ENCODE data around the gene RUNX2. TPM values are rescaled to one million over a fixed set of nuclear protein-coding genes. Genes with fewer than 3 reads are reported as not detected.

RUNX2 gene
- total and polyA plus RNA-seq, 9 of the 15 experiments (the other 6 are each of a cell fraction or from before 2014, with no cell fraction given) = 0.29 to 1.00 (median 0.43) TPM

DNA sequence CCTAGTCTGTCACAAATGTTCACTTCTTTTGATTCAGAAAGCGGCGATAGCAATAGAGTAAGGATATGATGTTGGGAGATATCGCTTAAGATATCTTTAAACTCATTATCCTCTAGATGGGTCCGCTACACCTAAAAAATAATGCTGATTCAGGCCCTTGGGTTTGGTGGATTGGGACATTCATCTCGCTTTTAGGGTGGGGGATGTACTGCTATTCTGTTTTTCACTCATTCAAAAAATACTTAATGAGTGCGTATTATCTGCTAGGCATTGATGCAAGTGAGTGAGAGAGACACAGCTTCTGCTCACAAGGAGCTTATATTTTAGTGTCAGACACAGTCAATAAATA lies 167.9 kb downstream of the RUNX2 start:
- H3K4me2 ChIP-seq (ENCODE audit: insufficient read depth, low read length) = no peak overlapping the region
- H3K4me1 ChIP-seq (replicated peaks in 1 of 2; ENCODE audit: control insufficient read depth in 2 of 2, insufficient read depth in 2 of 2, low read length in 2 of 2) = no peaks in the 10 kb centered on the region; a peak in 1 of 5 replicates
- H3K36me3 ChIP-seq (ENCODE audit: control insufficient read depth, insufficient read depth, low read length) = no peaks in the 10 kb centered on the region
- no peaks in the 10 kb centered on the region for H3K79me2 ChIP-seq (ENCODE audit: control insufficient read depth, insufficient read depth, low read length)
- intact Hi-C loops (cut with micrococcal nuclease) = loop anchor here (5.0 kb wide), 1 partner anchor 69 kb away; no protein-coding TSS in a partner anchor
- peak; percentile 80 for TF ChIP-seq MAFF (IDR thresholded peaks at IDR 0.05; ENCODE audit: low read length)
- TF ChIP-seq NFE2 (IDR thresholded peaks at IDR 0.05; ENCODE audit: low read depth) = peak; percentile 43
- peak; percentile 85 for TF ChIP-seq ZNF316 (IDR thresholded peaks at IDR 0.05)
- TF ChIP-seq MAFG (tag; conservative IDR thresholded peaks at IDR 0.05) = peak; percentile 80
- peak; percentile 86 for TF ChIP-seq C11orf30 (IDR thresholded peaks at IDR 0.05; ENCODE audit: low read depth)
- no peak for TF ChIP-seq CBX5 (IDR thresholded peaks at IDR 0.05; ENCODE audit: borderline replicate concordance, low read depth)
- no peak for TF ChIP-seq NCOA2 (IDR thresholded peaks at IDR 0.05; ENCODE audit: partially characterized antibody in 2 of 2)
- 0 out of 2 replicates have a peak, but pooled peaks have one; percentile 4 for TF ChIP-seq GABPA (tag; conservative IDR thresholded peaks at IDR 0.05; ENCODE audit: low read depth)
- TF ChIP-seq FUS (optimal IDR thresholded peaks at IDR 0.05; ENCODE audit: low read depth, low read length) = no peak
- TF ChIP-seq CBFA2T3 (IDR thresholded peaks at IDR 0.05) = 0 out of 2 replicates have a peak, but pooled peaks have one; percentile 12
- TF ChIP-seq, protein P1, sequence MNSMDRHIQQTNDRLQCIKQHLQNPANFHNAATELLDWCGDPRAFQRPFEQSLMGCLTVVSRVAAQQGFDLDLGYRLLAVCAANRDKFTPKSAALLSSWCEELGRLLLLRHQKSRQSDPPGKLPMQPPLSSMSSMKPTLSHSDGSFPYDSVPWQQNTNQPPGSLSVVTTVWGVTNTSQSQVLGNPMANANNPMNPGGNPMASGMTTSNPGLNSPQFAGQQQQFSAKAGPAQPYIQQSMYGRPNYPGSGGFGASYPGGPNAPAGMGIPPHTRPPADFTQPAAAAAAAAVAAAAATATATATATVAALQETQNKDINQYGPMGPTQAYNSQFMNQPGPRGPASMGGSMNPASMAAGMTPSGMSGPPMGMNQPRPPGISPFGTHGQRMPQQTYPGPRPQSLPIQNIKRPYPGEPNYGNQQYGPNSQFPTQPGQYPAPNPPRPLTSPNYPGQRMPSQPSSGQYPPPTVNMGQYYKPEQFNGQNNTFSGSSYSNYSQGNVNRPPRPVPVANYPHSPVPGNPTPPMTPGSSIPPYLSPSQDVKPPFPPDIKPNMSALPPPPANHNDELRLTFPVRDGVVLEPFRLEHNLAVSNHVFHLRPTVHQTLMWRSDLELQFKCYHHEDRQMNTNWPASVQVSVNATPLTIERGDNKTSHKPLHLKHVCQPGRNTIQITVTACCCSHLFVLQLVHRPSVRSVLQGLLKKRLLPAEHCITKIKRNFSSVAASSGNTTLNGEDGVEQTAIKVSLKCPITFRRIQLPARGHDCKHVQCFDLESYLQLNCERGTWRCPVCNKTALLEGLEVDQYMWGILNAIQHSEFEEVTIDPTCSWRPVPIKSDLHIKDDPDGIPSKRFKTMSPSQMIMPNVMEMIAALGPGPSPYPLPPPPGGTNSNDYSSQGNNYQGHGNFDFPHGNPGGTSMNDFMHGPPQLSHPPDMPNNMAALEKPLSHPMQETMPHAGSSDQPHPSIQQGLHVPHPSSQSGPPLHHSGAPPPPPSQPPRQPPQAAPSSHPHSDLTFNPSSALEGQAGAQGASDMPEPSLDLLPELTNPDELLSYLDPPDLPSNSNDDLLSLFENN (IDR thresholded peaks at IDR 0.05; ENCODE audit: low read depth in 2 of 2, low read length in 2 of 2) = no peak
- TF ChIP-seq MAFK (IDR thresholded peaks at IDR 0.05; ENCODE audit: low read length) = peak; percentile 80
- no peak for TF ChIP-seq ZNF561 (CRISPR knock-in tag; conservative IDR thresholded peaks at IDR 0.05)
- no peak for TF ChIP-seq ETS2 (tag; IDR thresholded peaks at IDR 0.05; ENCODE audit: borderline replicate concordance, poor library complexity, severe bottlenecking)
- TF ChIP-seq ZNF766 (CRISPR knock-in tag; conservative IDR thresholded peaks at IDR 0.05) = peak; percentile 9; the same call in 1 of the 2 replicates
- in situ Hi-C loops (cut with MboI) = no loop called here
- no TSS peak for BruUV-seq (replicated peaks)
- ChIA-PET POLR2A (interaction anchor here (0.7 to 2.2 kb wide), 5 partner anchors 9 to 77 kb away, joined by 3 to 7 read pairs (median 3); no protein-coding TSS in a partner anchor), CTCF (ENCODE audit: low intra/inter-chr PET ratio) (no interaction called here)
- no peak overlapping the region for H3K9ac ChIP-seq (ENCODE audit: insufficient read depth in 1 of 2, low read depth in 2 of 2, low read length in 2 of 2)
- H4K20me1 ChIP-seq (replicated peaks; ENCODE audit: control insufficient read depth, insufficient read depth, low read length) = no peaks in the 10 kb centered on the region
- ATAC-seq (no peak), FAIRE-seq (no peak), DNase-seq (ENCODE audit: extremely low read depth in 1 of 4, low spot score in 3 of 4) (no peak)
- H3K4me3 ChIP-seq = no peak overlapping the region
- no peak overlapping the region for H3K27ac ChIP-seq (ENCODE audit: extremely low read depth, low read depth, low read length)
- peak overlapping the region; percentile 56; the same call in 1 of the 2 replicates for H2AFZ ChIP-seq (ENCODE audit: low read depth, low read length)
- H3K9me3 ChIP-seq (replicated peaks; ENCODE audit: control insufficient read depth, insufficient read depth, low read depth, low read length) = no peaks in the 10 kb centered on the region
- 33% methylated on average over 6 of the region's 6 CpGs for WGBS (ENCODE audit: insufficient coverage, low coverage, missing lambda C conversion rate)
- H3K27me3 ChIP-seq (ENCODE audit: control insufficient read depth in 2 of 2, insufficient read depth in 2 of 2, low read length in 2 of 2) = no peaks in the 10 kb centered on the region
- no peaks in the 10 kb centered on the region for H3K9me1 ChIP-seq (ENCODE audit: control insufficient read depth, insufficient read depth, low read length)

Measured in K562 (cell line).